Activated naive CD4-positive, alpha-beta T cell (primary cell): ENCODE data around the gene TRIM37.

Experiments
- DNase-seq, 4 experiments: peaks; one replicate each; lab custom pipeline; 2025; lab: John Stamatoyannopoulos, UW

TRIM37 gene

GRCh38 chr17:58947411-58947810 lies 159.3 kb downstream of the TRIM37 start:
- DNase-seq = no peak

DNA sequence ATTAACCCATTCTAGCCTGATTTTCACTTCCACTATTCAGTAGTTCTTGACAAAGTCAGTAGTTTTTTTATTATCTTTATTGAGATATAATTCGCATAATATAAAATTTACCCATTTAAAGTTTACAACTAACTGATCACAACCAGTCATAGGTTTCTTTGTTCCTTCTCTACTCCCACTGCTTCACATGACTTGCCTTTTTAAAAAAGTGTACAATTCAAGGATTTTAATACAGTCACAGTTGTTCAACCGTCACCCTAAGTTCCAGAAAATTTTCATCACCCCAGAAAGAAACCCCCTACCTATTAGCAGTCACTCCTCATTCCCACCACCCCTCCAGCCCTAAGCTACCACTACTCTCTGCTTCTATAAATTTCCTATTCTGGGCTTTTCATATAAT lies 162.5 kb downstream of the TRIM37 start:
- no peak for DNase-seq

DNA sequence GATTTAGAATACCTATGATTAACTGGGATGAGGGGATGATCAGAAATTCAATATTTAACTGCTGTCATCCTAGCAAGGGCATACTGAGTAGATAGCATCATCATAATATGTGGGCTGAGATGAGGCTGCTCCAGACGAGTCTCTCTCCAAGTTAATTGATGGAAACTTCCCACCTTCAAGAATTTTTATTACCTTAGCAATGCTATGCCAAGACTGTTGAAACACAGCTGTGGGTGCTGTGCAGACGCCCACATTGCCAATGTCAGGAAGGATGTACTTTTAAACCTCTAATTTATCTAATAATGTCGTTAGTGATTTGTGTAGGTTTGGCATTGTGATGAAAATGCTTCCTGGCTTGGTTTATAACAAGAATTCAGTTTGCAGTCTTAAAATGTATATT lies 170.4 kb downstream of the TRIM37 start:
- no peak for DNase-seq

DNA sequence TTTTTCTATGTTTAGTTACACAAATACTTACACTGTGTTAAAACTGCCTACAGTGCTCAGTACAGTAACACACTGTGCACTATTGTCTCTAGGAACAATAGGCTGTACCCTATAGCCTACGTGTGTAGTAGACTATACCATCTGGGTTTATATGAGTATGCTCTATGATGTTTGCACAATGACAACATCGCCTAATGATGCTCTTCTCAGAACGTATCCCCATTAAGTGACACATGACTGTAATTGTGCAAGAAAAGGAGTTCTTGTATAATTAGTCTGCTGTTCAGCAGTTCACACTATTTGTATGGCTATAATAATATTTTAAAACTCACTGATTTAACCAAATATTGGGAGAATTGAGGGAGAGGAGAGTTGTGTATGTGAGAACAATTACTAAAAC lies 173.7 kb downstream of the TRIM37 start:
- no peak for DNase-seq
